ENCODE results near the gene HOTAIR.

DNA sequence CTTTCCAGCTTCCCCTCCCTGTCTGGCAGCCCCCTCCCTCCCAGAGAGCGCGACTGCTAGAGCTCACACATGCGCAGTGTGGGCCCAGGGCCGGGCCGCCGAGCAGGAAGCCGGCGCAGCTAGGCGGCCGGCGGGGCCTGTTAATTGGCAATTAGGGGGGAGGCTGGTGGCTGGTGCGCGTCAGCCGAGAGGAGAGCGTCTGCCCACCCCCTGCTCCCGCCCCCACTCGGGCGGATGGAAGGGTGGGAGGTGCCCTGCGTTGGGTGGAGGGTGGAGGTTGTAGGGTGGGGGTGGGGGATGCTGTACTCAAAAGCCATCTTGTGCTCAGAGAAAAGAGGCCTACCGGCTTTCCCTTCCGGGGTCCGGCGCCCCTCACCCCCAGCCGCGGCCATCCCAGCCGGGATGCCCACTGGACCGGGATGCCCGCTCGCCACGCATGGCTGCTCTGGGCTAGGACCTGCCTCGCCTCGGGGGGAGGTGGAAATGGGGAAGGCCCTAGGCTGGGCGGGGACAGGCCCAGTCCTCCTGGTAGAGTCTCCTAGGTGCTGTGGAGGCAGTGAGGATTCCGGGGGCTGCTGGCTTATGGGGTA, 43.2 kb upstream of the HOTAIR start:
- TF ChIP-seq, protein P1, sequence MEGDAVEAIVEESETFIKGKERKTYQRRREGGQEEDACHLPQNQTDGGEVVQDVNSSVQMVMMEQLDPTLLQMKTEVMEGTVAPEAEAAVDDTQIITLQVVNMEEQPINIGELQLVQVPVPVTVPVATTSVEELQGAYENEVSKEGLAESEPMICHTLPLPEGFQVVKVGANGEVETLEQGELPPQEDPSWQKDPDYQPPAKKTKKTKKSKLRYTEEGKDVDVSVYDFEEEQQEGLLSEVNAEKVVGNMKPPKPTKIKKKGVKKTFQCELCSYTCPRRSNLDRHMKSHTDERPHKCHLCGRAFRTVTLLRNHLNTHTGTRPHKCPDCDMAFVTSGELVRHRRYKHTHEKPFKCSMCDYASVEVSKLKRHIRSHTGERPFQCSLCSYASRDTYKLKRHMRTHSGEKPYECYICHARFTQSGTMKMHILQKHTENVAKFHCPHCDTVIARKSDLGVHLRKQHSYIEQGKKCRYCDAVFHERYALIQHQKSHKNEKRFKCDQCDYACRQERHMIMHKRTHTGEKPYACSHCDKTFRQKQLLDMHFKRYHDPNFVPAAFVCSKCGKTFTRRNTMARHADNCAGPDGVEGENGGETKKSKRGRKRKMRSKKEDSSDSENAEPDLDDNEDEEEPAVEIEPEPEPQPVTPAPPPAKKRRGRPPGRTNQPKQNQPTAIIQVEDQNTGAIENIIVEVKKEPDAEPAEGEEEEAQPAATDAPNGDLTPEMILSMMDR (conservative IDR thresholded peaks at IDR 0.05; ENCODE audit: low read depth, low read length) = no peak
- TF ChIP-seq EZH2 (IDR thresholded peaks at IDR 0.05; ENCODE audit: low read length, unreplicated experiment) (no peak), EZH2phosphoT487 (IDR thresholded peaks at IDR 0.05; ENCODE audit: borderline replicate concordance, low read length) (no peak)

Measured in PC-3 (cell line).